ENCODE data around the gene TP73.

TP73 gene

GRCh38 chr1:3668585-3669300 is 16.4 kb downstream of the TP73 start:
- no peak for DNase-seq (ENCODE audit: low read depth)
- TF ChIP-seq, protein P1, sequence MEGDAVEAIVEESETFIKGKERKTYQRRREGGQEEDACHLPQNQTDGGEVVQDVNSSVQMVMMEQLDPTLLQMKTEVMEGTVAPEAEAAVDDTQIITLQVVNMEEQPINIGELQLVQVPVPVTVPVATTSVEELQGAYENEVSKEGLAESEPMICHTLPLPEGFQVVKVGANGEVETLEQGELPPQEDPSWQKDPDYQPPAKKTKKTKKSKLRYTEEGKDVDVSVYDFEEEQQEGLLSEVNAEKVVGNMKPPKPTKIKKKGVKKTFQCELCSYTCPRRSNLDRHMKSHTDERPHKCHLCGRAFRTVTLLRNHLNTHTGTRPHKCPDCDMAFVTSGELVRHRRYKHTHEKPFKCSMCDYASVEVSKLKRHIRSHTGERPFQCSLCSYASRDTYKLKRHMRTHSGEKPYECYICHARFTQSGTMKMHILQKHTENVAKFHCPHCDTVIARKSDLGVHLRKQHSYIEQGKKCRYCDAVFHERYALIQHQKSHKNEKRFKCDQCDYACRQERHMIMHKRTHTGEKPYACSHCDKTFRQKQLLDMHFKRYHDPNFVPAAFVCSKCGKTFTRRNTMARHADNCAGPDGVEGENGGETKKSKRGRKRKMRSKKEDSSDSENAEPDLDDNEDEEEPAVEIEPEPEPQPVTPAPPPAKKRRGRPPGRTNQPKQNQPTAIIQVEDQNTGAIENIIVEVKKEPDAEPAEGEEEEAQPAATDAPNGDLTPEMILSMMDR (IDR thresholded peaks at IDR 0.05; ENCODE audit: low read depth, low read length, missing control alignments), result no peak

GRCh38 chr1:3669421-3669821 is 17.1 kb downstream of the TP73 start:
- no peak overlapping the region for H3K4me3 ChIP-seq (ENCODE audit: low read depth, low read length)
- TF ChIP-seq, protein P1 (IDR thresholded peaks at IDR 0.05; ENCODE audit: low read depth, low read length, missing control alignments), result no peak
- no peak for DNase-seq (ENCODE audit: low read depth)

More at GRCh38 chr1:3668585-3669300, 16.4 kb downstream of the TP73 start:
- no peak overlapping the region for H3K4me3 ChIP-seq (ENCODE audit: low read depth, low read length)

DNA sequence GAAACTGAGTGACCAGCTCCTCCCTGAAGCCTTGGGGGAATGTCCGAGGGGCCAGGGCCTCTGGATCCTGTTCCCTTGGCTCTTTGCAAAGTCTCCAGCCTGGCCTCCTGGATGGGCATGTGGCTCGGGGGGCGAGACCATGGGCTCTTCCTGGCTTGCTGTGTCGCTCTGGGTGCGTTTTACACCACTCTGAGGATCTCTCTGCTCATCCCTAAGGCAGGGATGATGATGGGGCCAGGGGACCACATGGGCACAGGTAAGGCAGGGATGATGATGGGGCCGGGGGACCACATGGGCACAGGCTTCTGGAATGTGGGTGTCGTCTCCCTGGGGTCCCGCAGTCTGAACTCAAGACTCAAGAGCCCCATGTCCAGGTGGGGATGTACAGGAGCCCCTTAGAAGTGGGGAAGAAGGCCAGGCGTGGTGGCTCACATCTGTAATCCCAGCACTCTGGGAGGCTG is 17.7 kb downstream of the TP73 start:
- TF ChIP-seq, protein P1 (IDR thresholded peaks at IDR 0.05; ENCODE audit: low read depth, low read length, missing control alignments), result no peak
- H3K4me3 ChIP-seq (ENCODE audit: low read depth, low read length), result no peak overlapping the region
- no peak for DNase-seq (ENCODE audit: low read depth)

- DNase-seq (ENCODE audit: low read depth), result no peak
- TF ChIP-seq, protein P1 (IDR thresholded peaks at IDR 0.05; ENCODE audit: low read depth, low read length, missing control alignments), result no peak
- H3K4me3 ChIP-seq (ENCODE audit: low read depth, low read length), result no peak overlapping the region
Observed at GRCh38 chr1:3670823-3671265, 18.5 kb downstream of the TP73 start.

GRCh38 chr1:3671371-3672180 is 19.3 kb downstream of the TP73 start:
- no peak overlapping the region for H3K4me3 ChIP-seq (ENCODE audit: low read depth, low read length)
- no peak for DNase-seq (ENCODE audit: low read depth)
- TF ChIP-seq, protein P1 (IDR thresholded peaks at IDR 0.05; ENCODE audit: low read depth, low read length, missing control alignments), result no peak

- DNase-seq (ENCODE audit: low read depth), result no peak
- peak overlapping the region; percentile 62 for H3K4me3 ChIP-seq (ENCODE audit: low read depth, low read length)
- TF ChIP-seq, protein P1 (IDR thresholded peaks at IDR 0.05; ENCODE audit: low read depth, low read length, missing control alignments), result no peak
Observed at GRCh38 chr1:3672231-3672970, 20.1 kb downstream of the TP73 start.

Data from GM12864 (cell line).